ENCODE results near the gene ANO1.

DNA sequence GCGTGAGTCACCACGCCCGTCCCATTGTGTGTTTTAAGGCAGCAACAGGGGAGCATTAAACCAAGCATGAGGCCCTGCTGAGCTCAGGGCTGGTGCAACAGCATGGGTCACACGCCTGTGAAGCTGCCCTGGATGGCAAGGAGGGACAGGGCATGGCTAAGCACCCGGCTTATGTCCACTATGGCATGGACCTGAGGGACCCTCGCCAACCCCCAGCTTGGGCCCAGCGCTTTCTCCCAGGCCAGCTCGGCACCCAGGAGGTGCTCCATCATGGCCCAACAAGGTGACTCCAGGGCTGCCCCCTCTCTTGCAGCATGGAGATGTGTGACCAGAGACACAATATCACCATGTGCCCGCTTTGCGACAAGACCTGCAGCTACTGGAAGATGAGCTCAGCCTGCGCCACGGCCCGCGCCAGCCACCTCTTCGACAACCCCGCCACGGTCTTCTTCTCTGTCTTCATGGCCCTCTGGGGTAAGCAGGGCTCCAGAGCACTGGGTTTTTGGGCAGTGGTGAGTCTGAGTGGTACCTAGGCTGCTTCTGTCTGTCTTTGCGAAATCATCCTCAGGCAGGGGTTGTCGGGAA lies 53.6 kb downstream of the ANO1 start:
- TF ChIP-seq, protein P1, sequence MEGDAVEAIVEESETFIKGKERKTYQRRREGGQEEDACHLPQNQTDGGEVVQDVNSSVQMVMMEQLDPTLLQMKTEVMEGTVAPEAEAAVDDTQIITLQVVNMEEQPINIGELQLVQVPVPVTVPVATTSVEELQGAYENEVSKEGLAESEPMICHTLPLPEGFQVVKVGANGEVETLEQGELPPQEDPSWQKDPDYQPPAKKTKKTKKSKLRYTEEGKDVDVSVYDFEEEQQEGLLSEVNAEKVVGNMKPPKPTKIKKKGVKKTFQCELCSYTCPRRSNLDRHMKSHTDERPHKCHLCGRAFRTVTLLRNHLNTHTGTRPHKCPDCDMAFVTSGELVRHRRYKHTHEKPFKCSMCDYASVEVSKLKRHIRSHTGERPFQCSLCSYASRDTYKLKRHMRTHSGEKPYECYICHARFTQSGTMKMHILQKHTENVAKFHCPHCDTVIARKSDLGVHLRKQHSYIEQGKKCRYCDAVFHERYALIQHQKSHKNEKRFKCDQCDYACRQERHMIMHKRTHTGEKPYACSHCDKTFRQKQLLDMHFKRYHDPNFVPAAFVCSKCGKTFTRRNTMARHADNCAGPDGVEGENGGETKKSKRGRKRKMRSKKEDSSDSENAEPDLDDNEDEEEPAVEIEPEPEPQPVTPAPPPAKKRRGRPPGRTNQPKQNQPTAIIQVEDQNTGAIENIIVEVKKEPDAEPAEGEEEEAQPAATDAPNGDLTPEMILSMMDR (IDR thresholded peaks at IDR 0.05; ENCODE audit: insufficient read depth, low read depth, low read length) = no peak
- TF ChIP-seq EZH2 (IDR thresholded peaks at IDR 0.05; ENCODE audit: insufficient read depth, low read length) = no peak
